Renal cortex interstitium (tissue), 11 donors: ENCODE data around the gene RAP2B. TPM values are rescaled to one million over a fixed set of nuclear protein-coding genes. Genes with fewer than 3 reads are reported as not detected.
"Not testable (repeated sequence)": the region's sequence is repeated elsewhere in the genome, so short reads cannot be mapped to it uniquely, and the experiment has no call there.

ENCODE experiments used
- DNase-seq, 11 donors: peaks; one replicate each; pipeline ENCODE4 v3.0.0-alpha.2; 2013; ENCODE audit warnings: low read depth in 9 of 11, low spot score in 4 of 11; ENCODE audit errors: extremely low read depth in 1 of 11
- polyA plus RNA-seq, 3 donors: library from polyadenylated mRNA; unstranded; fragments of 120-200 nt; gene quantifications; one replicate each; pipeline ENCODE4 v1.2.1, GENCODE V29; 2013; ENCODE audit not compliant: insufficient read length in 3 of 3

RAP2B gene
- polyA plus RNA-seq, 3 donors, result 6.3 to 7.6 (median 6.9) TPM

DNA sequence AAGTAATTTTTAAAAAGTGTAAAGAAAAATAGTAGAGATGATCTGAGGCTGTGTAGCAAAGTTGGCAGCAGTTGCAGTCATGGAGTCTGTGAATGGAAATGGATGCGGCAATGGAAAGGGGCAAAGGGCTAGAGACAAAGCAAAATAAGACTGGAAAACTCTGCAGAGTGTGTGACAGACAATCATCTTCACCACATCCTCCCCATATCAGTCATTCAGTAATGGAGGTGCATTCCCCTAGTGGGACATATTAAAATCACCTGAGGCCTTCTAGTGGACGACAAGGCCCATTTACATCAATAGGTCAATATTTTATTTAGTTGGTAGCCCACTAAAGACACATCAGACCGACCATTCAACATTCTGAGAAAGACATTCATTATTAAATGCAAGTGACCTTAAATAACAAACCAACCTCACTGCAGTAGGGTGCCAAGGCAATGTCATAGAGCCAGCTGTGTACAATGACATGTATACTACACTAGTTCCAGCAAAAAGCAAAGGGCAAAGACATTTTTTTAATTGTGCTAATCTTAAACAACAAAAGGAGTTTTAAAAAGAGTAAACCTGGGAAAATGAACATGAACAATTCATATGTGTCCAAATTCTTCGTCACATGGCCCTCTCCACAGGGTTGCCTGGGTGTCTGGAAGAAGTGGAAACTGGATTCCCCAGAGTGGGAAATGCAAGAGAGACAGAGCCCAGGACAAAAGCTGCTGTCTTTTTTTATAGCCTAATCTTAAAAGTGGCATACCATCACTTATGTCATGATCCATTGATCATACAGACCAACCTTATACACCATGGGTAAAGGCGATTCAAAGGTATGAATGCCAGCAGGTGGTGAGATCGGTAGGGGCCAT is 15.6 kb upstream of the RAP2B start:
- no peak for DNase-seq

DNA sequence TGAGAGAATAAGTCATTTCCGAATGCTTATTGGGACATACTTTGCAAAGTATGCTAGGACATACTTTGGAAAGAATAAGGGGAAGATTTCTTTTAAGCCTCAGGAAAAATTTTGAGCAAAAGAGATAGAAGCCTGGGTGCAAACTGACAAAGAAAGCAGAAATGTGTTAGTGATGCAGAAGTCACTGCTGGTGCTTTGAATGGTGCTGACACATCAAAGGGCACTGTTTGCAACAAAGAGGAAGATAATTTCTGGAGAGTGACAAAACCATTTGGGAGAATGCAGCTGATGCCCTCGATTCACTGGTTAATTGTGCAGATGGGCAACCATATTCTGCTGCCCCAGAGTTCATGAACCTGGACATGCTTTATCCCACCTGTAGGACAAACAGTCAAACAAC is 11.0 kb upstream of the RAP2B start:
- no peak for DNase-seq

DNA sequence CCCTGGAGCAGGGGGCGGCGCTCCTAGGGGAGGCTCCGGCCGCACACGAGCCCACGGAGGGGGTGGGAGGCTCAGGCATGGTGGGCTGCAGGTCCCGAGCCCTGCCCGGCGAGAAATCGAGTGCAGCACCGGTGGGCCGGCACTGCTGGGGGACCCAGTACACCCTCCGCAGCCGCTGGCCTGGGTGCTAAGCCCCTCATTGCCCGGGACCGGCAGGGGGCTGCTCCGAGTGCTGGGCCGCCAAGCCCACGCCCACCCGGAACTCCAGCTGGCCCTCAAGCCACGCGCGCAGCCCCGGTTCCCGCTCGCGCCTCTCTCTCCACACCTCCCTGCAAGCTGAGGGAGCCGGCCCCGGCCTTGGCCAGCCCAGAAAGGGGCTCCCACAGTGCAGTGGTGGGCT is 6.2 kb upstream of the RAP2B start:
- not testable (repeated sequence) for DNase-seq

DNA sequence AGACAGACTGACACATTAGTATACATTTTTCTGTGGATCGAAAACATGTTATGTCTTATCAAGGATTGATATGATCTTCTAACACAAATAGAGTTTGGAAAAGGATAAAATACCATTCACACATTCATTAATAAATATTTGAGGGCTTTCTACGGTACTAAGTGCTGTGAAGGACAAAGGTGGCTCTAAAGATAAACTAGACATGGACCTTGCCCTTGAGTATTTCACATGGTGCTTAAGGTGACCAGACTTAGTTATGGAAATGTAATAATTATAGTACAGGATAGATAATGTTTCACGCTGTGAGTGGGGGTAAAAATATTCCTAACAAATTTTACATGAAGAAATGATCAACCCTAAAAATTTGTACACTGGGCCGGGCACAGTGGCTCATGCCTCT is 3.8 kb upstream of the RAP2B start:
- no peak for DNase-seq

DNA sequence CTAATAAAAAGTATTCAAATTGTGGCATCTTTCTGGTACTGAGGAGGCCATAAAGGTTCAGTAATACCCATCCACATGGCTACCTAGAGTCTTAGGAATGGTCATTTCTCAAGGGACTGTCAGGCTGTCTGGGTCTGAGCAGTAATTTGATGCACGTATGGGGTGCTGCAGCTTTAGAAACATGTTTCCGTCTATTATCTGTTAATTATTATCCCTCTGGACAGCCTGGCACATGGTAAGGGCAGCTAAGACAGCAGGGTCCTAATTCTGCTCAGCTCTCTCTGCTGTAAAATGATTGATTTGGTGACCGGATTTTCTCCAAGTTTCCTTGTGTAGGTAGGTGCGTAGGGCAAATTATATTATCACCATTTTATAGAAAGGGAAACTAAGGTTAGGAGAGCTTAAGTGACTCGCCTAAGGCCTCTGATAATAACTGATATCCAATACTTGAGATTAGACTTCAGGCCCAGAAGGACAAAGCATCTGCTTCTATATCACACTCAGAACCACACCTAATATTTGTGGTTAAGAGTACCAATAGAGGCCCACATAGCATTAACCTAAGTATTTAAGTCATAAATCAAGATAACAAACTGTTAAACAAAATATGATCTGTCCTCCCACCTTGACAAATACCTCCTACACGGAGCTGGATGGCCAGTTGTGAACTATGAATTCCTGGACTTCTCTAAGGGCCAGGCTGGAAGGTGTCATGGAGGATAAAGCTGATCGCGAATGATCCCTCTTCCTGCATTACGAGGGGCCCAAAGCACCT is 2.9 kb upstream of the RAP2B start:
- DNase-seq, result no peak

DNA sequence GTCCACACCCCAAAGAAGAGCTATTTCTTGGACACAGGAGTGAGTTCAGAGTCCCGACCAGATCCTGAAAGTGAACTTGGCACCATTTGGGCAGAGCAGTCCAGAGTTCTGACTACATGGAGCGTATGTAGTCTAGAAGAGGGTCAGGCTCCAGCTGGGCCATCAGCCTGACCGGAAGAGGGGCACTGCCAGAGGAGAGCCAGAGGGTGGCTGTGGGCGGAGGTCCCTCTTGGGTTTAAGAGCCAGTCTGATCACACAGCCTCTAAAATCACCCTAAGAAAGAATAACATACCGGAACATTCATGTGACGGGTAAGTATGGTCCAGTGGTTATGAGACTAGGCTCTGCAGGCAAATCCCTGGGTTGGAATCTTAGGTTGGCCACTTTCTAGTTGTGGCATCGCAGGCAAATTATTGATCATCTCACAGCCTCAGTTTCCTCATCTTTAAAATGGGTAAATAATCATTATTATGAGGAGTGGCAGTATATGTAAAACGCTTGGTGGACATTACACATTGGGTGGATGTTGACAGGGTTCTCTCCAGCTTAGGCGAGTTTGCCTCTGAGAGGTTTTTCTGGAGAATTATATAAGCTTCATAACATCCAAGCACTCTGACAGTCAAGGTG is 2.1 kb upstream of the RAP2B start:
- peak in 1 of 11 donors; percentile 3 for DNase-seq

DNA sequence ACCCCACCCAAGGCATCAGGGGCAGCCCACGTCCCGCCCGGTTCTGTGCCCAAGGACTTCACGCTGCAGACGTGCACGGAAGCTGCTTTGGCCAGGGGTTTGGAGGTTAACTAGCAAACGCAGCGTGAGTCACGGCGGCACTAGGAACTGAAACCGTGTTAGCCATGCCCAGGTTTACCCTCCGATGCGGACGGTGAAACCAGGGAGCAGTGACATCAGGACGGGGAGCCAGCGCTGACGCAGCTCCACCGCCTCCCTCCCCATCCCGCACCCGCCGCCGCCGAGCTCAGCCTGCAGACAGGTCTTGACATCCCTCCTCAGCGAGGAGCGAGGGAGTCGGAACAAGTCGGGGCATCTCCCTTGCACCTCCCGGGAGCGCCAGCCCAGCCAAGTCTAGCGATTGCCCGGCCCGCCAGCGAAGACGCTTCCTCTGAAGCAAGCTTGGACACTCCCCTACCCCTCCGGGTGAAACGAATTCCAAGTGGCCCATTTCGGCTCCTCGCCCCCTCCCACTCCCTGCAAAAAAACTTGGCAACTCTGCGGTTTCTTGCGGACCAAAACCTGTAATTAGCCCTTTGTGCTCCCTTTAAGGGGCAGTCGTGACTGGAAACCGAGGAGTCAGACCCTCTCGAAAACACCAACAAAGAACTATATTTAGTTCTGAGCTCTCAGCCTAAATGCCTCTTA is 1.4 kb upstream of the RAP2B start:
- peak in 9 of 11 donors; percentile 60 to 83 (median 75) for DNase-seq

DNA sequence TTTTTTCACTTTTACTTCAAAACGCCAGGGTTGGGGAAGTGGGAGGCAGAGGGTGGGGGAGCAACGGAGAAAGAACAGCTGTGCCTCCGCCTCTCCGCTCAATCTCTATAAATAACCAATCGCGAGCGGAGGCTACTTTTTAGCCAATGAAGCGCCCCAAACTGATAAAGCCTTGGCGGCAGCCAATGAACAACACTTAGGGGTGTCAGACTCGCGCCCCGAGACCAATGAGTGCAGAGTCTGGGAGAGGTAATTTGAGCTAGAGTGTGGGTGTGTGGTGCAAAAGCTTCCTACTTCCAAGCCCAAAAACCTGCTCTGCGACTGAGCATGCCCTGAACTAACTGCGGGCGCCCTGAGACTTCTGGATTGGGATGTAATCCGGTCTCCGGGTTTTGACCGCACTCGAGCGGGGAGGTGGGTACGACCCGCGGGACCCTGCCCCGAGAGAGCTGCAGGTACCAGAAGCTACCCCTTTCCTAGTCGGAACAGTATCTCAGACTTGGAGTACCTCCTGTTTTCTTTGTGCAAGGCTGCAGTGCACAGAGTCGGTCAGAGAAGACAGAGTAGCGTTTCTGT is 800 bp upstream of the RAP2B start:
- peak; percentile 91 to 99 (median 96) for DNase-seq

DNA sequence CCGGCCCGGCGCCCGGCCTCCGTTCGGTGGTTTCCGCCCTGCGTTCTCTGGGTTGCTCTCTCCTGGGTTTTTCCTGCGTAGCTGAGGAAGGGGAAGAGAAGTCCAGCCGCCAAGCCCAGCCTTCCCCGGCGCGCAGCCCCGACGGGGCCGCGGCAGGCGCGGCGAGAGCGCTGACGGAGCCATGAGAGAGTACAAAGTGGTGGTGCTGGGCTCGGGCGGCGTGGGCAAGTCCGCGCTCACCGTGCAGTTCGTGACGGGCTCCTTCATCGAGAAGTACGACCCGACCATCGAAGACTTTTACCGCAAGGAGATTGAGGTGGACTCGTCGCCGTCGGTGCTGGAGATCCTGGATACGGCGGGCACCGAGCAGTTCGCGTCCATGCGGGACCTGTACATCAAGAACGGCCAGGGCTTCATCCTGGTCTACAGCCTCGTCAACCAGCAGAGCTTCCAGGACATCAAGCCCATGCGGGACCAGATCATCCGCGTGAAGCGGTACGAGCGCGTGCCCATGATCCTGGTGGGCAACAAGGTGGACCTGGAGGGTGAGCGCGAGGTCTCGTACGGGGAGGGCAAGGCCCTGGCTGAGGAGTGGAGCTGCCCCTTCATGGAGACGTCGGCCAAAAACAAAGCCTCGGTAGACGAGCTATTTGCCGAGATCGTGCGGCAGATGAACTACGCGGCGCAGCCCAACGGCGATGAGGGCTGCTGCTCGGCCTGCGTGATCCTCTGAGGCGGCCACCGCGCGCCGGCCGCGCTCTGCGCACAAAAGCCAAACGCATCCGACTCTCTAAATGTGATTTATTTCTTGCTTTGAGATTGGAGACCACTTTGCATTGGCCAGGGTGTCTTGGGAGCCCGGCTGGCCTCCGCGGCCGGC is 727 bp downstream of the RAP2B start:
- DNase-seq, result peak in 8 of 11 donors; percentile 21 to 45 (median 32)

DNA sequence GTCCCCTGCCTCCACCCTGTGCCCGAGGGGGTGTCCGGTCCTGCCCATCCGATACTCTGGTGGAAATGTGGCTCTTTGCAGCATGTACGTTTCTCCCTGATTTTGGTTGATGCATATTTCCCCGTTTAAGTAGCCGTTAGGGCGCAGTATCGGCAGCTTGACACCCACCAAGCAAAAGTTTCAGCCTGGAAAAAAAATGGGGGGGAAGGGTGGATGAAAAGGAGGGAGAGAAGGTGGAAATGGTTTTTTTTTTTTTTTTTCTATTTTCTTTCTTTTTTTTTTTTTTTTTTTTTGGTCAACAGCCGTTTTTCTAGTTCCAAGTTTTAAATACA is 1.3 kb downstream of the RAP2B start:
- DNase-seq, result peak in 5 of 11 donors; percentile 19 to 33 (median 22)

DNA sequence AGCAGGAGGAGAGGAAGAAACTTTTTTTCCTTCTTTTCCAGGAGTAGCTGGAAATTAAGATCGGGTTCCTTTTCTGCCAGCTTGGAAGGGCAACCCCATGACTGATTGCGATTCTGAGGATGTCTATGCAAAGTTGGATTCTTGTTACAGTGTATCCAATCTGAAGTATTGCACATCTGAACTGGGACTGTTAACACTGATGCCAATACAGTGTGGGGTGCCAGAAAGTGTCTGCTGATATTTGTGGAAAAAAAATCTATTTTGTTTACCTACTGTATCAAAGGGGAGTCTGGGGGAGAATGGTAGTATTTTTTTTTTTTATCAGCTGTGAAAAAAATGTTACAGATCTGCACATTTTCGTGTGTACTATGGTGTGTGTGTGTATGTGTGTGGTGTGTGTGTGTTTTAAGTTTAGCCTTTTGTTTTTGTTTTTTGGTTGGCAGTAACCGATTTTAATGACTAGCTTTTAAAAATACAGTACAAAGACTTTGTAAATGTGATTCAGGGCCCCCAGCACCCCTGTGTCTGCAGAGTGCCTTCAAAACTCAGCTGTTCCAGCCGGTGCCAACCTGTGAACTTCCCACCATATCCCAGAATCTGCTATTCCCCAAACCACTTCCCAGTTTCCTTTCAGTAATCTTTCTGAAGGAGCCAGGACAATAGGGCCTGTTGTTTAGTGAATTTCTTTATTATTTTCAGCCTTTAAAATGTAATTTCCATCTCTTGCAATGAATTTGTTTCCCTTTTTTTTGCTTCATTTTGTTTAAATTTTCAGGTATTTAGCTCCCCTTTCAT is 1.9 kb downstream of the RAP2B start:
- DNase-seq, result peak in 1 of 11 donors; percentile 11

DNA sequence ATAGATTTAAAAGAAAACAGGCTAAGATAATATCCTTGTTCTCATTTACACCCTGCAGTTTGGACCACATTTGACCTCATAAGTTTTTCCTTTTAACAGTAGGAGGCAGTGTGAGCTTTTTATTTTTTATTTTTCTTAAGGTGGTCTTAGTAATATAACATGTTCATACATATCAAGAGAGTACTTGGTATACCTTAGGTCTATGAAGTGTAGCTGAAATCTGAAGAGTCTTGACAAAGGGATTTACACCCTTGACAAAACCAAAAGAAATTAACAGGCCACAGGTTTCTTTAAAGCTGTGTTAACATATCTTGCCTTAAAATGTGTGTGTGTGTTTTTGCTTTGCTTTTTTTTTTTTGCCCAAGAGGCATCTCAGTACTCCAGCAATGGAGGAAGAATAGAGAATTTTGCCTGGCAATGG is 3.2 kb downstream of the RAP2B start:
- DNase-seq, result no peak

DNA sequence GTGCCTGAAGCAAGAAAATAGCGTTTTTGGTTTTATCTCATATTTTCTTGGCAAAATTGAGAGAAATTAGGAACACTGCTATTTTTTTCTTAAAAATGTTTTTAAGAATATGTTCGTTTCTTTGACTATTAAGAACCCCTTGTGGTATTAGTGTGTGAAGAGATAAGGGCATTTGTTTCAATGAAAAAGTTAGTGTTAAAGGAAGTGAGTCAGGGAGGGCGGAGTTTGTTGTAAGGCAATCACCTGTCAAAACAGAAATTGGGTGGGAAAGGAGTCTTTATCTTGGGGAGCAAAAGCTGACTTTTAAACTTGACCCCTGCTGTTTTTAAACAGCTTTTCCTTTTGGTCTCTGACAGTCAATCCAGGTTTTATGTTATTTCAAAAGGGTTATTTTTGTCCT is 4.2 kb downstream of the RAP2B start:
- no peak for DNase-seq

DNA sequence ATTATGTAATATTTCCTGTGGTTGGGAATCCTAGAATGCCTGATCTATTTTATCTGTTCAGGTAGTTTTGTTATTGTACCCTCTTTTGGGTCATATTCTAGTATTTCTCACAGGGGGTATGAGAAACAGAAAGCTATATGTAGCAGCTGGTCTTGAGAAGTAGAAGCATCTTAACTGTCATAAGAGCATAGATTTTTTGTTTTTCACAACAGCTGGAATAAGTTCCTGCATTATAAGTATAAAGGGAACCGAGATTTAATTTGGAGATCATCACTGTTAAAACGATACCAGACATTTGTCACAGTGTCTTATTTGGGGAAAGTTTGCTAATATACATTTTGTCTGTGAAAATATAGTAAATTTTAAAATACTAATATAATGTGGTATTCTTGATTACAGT is 4.8 kb downstream of the RAP2B start:
- DNase-seq, result no peak

DNA sequence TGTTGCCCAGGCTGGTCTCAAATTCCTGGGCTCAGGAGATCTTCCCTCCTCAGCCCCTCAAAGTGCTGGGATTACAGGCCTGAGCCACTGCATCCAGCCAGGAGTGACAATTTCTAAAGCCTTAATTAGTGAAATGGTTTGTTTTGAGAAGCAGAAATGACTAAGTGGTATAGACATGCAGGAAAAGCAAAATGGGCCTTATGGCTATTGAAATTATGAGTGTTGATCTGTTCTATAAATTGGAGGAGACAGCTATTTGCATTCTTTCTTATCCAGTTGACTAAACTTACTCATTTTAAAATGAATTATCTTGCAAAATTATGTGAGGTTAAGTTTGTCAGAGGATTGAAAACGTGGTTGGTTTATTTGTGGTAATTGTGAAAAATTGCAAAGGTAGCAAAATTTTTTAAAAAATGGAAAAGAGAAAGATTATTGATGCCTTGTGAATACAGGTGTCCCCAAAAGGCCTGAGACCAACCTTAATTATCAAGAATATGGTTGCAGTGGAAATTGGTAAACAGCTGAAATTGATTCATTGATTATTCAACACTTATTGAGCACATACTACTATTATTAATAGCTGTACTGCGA is 7.9 kb downstream of the RAP2B start:
- DNase-seq, result no peak

DNA sequence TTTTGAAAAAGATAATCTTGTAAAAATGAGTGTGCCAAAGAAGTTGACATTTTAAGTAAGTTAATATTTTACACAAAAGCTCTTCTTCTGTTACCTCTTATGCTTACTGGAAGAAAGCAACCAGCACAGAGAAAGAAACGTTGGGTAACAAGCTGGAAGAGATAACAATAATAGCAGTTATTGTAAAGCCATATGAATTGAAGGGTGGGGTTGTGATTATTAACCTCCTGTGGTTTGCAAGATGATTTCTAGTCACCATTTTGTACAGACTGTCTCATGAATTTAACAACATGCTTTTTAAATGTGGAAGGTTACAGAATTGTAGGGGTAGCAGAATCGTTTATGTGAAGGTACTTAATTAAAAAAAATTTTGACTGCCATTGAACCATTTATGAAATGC is 9.2 kb downstream of the RAP2B start:
- DNase-seq, result no peak

DNA sequence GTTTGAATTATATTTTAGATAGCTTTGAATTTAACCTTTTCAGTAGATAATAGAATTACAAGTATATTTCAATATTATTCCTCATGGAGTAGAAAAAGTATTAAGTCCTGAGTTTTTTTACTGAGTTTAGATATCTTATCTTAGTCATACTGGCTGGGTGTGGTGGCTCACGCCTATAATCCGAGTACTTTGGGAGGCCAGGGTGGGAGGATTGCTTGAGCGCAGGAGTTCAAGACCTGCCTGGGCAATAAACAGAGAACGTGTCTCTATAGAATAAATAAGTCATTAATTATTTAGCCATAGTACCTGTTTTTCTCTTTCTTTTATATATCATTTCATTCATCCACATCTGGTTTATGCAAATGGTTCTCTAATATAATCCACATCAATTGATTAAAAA is 9.9 kb downstream of the RAP2B start:
- DNase-seq, result no peak
